ENCODE results near the gene RGS17. TPM values are rescaled to one million over a fixed set of nuclear protein-coding genes. Genes with fewer than 3 reads are reported as not detected.
"Not testable (repeated sequence)": the region's sequence is repeated elsewhere in the genome, so short reads cannot be mapped to it uniquely, and the experiment has no call there.

The RGS17 gene
- total RNA-seq, 1 donor: 38.1 TPM

DNA sequence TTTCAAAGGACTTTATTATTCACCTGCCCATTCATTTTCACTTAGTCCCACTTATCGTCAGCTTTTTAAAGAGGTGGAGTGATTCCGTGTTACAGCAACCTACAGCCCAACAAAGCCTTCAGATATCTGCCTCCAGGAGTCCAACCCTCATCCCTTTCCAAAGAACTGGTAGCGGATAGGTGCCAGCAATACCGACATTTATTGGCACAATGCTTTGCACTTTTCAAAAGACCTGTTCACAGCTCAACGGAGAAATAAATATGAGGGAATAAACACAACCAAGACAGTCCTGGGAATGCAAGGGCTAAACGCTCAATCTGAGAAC lies 127.8 kb downstream of the RGS17 start:
- peak overlapping the region; percentile 84 for H3K4me3 ChIP-seq (ENCODE audit: low read depth, low read length)
- TF ChIP-seq, protein P1, sequence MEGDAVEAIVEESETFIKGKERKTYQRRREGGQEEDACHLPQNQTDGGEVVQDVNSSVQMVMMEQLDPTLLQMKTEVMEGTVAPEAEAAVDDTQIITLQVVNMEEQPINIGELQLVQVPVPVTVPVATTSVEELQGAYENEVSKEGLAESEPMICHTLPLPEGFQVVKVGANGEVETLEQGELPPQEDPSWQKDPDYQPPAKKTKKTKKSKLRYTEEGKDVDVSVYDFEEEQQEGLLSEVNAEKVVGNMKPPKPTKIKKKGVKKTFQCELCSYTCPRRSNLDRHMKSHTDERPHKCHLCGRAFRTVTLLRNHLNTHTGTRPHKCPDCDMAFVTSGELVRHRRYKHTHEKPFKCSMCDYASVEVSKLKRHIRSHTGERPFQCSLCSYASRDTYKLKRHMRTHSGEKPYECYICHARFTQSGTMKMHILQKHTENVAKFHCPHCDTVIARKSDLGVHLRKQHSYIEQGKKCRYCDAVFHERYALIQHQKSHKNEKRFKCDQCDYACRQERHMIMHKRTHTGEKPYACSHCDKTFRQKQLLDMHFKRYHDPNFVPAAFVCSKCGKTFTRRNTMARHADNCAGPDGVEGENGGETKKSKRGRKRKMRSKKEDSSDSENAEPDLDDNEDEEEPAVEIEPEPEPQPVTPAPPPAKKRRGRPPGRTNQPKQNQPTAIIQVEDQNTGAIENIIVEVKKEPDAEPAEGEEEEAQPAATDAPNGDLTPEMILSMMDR (IDR thresholded peaks at IDR 0.05; ENCODE audit: insufficient read depth, low read length): peak; percentile 2
- DNase-seq (ENCODE audit: low read depth): no peak

GRCh38 chr6:153002613-153003365 lies 128.3 kb downstream of the RGS17 start, which contains the start of gene MTRF1L:
MTRF1L (minus strand) TSS chr6:153002709; CDS start chr6:153002685, 24 bp downstream.
- peak; percentile 97 for DNase-seq (ENCODE audit: low read depth)
- TF ChIP-seq, protein P1 (IDR thresholded peaks at IDR 0.05; ENCODE audit: insufficient read depth, low read length): no peak
- peak within 1 kb of the TSS; percentile 84 for H3K4me3 ChIP-seq (ENCODE audit: low read depth, low read length)

GRCh38 chr6:153001767-153002612 lies 129.1 kb downstream of the RGS17 start:
- H3K4me3 ChIP-seq (ENCODE audit: low read depth, low read length): peak overlapping the region; percentile 84
- no peak for DNase-seq (ENCODE audit: low read depth)
- TF ChIP-seq, protein P1 (IDR thresholded peaks at IDR 0.05; ENCODE audit: insufficient read depth, low read length): no peak

- DNase-seq (ENCODE audit: low read depth): not testable (repeated sequence)
- peak overlapping the region; percentile 84 for H3K4me3 ChIP-seq (ENCODE audit: low read depth, low read length)
Measured at GRCh38 chr6:153000790-153001189, 130.3 kb downstream of the RGS17 start.

DNA sequence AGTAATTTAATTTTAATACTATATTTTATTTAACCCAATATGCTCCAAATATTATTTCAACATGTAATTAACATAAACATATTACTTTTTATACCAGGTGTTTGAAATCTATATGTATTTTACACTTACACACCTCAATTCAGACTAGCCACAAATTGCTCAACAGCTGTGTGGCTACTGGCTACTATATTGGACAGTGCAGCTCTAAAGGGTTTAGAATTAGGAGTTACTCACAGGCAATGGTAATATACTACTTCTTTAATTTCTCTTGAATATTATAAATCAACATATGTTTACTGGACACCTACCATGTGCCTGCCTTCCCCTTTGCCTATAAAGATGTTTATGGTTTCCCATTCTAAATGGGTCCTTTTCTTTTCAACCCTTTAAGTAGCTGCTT lies 130.8 kb downstream of the RGS17 start:
- peak overlapping the region; percentile 29 for H3K4me3 ChIP-seq (ENCODE audit: low read depth, low read length)
- TF ChIP-seq, protein P1 (IDR thresholded peaks at IDR 0.05; ENCODE audit: insufficient read depth, low read length): no peak
- no peak for DNase-seq (ENCODE audit: low read depth)

DNA sequence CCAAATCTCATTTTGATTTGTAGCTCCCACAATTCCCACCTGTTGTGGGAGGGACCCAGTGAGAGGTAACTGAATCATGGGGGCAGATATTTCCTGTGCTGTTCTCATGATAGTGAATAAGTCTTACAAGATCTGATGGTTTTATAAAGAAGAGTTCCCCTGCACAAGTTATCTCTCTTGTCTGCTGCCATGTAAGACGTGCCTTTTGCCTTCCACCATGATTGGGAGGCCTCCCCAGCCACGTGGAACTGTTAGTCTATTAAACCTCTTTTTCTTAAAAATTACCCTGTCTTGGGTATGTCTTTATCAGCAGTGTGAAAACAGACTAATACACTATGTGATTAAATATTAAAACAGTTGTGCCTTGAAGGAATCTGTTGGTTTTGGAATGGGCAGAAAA lies 131.5 kb downstream of the RGS17 start:
- not testable (repeated sequence) for H3K4me3 ChIP-seq (ENCODE audit: low read depth, low read length); DNase-seq (ENCODE audit: low read depth)

DNA sequence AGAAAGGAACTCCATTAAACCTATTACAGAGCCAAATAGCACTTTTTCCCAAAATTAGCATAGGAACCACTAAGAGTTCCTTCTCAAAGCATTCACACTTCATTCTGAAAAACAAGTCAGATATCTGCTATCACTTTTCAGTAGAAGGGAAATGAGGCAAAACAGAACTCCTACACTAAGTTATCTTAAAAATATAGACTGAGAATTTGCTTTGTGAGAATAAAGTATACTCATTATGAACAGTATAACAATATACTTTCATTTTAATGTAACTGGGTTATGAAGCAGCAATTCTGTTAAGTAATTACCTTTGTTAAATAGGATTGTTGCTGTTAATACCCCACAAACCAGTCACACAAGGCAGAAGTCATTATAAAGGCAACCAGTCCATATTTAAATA lies 137.2 kb downstream of the RGS17 start:
- no peak overlapping the region for H3K4me3 ChIP-seq (ENCODE audit: low read depth, low read length)
- TF ChIP-seq, protein P1 (IDR thresholded peaks at IDR 0.05; ENCODE audit: insufficient read depth, low read length): no peak
- no peak for DNase-seq (ENCODE audit: low read depth)
